Endothelial cell of umbilical vein (primary cell): Measurements from ENCODE around the gene CASP9. TPM values are rescaled to one million over a fixed set of nuclear protein-coding genes. Genes with fewer than 3 reads are reported as not detected.

Experiments
- BruUV-seq: library from RNA; stranded (reverse); fragments of 400-500 nt; replicated peaks from 2 replicates; lab custom pipeline; 2021; lab: Mats Ljungman, UMichigan
- CTCF ChIA-PET: fragments of 300-600, 350-600 bp; sonication (Branson Sonifier 250); formaldehyde crosslinking; loops from one replicate; lab custom pipeline; 2021; ENCODE audit warnings: antibody characterized with exemption, inconsistent platforms; lab: Charles Lee
- POLR2A ChIA-PET: fragments of 300-600, 350-600 bp; sonication (Branson Sonifier 250); formaldehyde crosslinking; loops from one replicate; lab custom pipeline; 2021; ENCODE audit warnings: antibody characterized with exemption, inconsistent platforms; lab: Charles Lee
- DNase-seq: peaks from one replicate; pipeline ENCODE4 v3.0.0-alpha.2; 2011; ENCODE audit warnings: low read depth, low spot score
- FAIRE-seq: peaks from 2 replicates; lab custom pipeline; 2011; peaks lifted over from hg19 to GRCh38; lab: Jason Lieb, UNC
- H2AFZ ChIP-seq: 2 replicates; pipeline ENCODE4 v1.6.0; 2012; ENCODE audit warnings: low read depth, low read length, control low read depth, inconsistent platforms
- H3K27ac ChIP-seq: 2 replicates; pipeline ENCODE4 v1.5.1; 2011; ENCODE audit warnings: low read depth, mild to moderate bottlenecking, control low read depth, low read length, moderate library complexity; ENCODE audit not compliant: insufficient read depth
- H3K27me3 ChIP-seq, 2 experiments: 2 replicates each; pipeline versions ENCODE4 v1.6.0 to v1.6.1; 2011; ENCODE audit warnings: low read length in 2 of 2, mixed read lengths in 1 of 2; ENCODE audit not compliant: control insufficient read depth in 2 of 2, insufficient read depth in 2 of 2
- H3K36me3 ChIP-seq, 2 experiments: 2 replicates in 1 of 2; 3 replicates in 1 of 2; pipeline ENCODE4 v1.5.1; 2011; ENCODE audit warnings: low read length in 2 of 2, mild to moderate bottlenecking in 1 of 2, moderate library complexity in 1 of 2; ENCODE audit not compliant: control insufficient read depth in 2 of 2, insufficient read depth in 2 of 2; ENCODE audit errors: extremely low read depth in 1 of 2
- H3K4me1 ChIP-seq: 3 replicates; pipeline ENCODE4 v1.5.1; 2011; ENCODE audit warnings: mild to moderate bottlenecking, low read length; ENCODE audit not compliant: control insufficient read depth, insufficient read depth; ENCODE audit errors: extremely low read depth
- H3K4me2 ChIP-seq: 2 replicates; pipeline ENCODE4 v1.6.1; 2011; ENCODE audit warnings: low read length, control low read depth, mixed read lengths; ENCODE audit not compliant: insufficient read depth
- H3K4me3 ChIP-seq, 3 experiments: fragments of 200-600 bp in 1 of 3; sonication (generic), shearing (Covaris generic) in 1 of 3; replicated peaks in 1 of 3; 2 replicates each; pipeline ENCODE4 v1.5.1; 2011 to 2016; ENCODE audit warnings: control low read depth in 3 of 3, low read length in 3 of 3, mild to moderate bottlenecking in 2 of 3, inconsistent platforms in 1 of 3, low read depth in 1 of 3, moderate library complexity in 1 of 3; ENCODE audit not compliant: insufficient read depth in 1 of 3
- H3K79me2 ChIP-seq: 2 replicates; pipeline ENCODE4 v1.6.0; 2012; ENCODE audit warnings: low read length, inconsistent platforms; ENCODE audit not compliant: control insufficient read depth, insufficient read depth
- H3K9ac ChIP-seq: replicated peaks from 2 replicates; pipeline ENCODE3; 2011; ENCODE audit warnings: low read length, control low read depth; ENCODE audit not compliant: insufficient read depth; ENCODE audit errors: extremely low read depth
- H3K9me1 ChIP-seq: replicated peaks from 3 replicates; pipeline ENCODE4 v1.6.0; 2011; ENCODE audit warnings: mild to moderate bottlenecking, low read length; ENCODE audit not compliant: control insufficient read depth, insufficient read depth; ENCODE audit errors: extremely low read depth
- H3K9me3 ChIP-seq: replicated peaks from 2 replicates; pipeline ENCODE4 v1.5.1; 2012; ENCODE audit warnings: low read length, inconsistent platforms; ENCODE audit not compliant: control insufficient read depth, insufficient read depth
- H4K20me1 ChIP-seq: replicated peaks from 2 replicates; pipeline ENCODE3; 2011; ENCODE audit warnings: mild to moderate bottlenecking, low read length; ENCODE audit not compliant: control insufficient read depth, insufficient read depth; ENCODE audit errors: extremely low read depth
- EZH2 ChIP-seq: IDR thresholded peaks from 2 replicates; pipeline ENCODE4 v1.6.1; 2012; ENCODE audit warnings: borderline replicate concordance, low read depth, mild to moderate bottlenecking, moderate library complexity, low read length, inconsistent platforms; ENCODE audit not compliant: severe bottlenecking
- FOS ChIP-seq: IDR thresholded peaks from 2 replicates; pipeline ENCODE4 v1.6.1; 2011; ENCODE audit warnings: mild to moderate bottlenecking, low read length, moderate library complexity, borderline replicate concordance; ENCODE audit not compliant: insufficient read depth
- GATA2 ChIP-seq: IDR thresholded peaks from 2 replicates; pipeline ENCODE4 v1.7.0; 2011; ENCODE audit warnings: low read depth, mild to moderate bottlenecking, moderate library complexity, mixed read lengths, low read length; ENCODE audit not compliant: insufficient read length, insufficient read depth
- JUN ChIP-seq: IDR thresholded peaks from 2 replicates; pipeline ENCODE4 v1.6.1; 2011; ENCODE audit warnings: borderline replicate concordance, low read depth; ENCODE audit not compliant: insufficient read length, insufficient read depth
- MYC ChIP-seq: IDR thresholded peaks from one replicate; pipeline ENCODE4 v1.6.1; 2011; ENCODE audit warnings: mild to moderate bottlenecking, low read depth, low read length
- POLR2A ChIP-seq: IDR thresholded peaks from 2 replicates; pipeline ENCODE4 v1.6.1; 2012; ENCODE audit warnings: low read depth, mild to moderate bottlenecking, control low read depth, low read length
- POLR2AphosphoS5 ChIP-seq: IDR thresholded peaks from 2 replicates; pipeline ENCODE4 v1.6.1; 2012; ENCODE audit warnings: low read depth, mild to moderate bottlenecking, control low read depth, low read length, moderate library complexity; ENCODE audit not compliant: insufficient read depth
- dilution Hi-C: fragments of 300-500 bp; cut with MboI; formaldehyde crosslinking; loops from one replicate; pipeline ENCODE4 v1.15.0; 2019; ENCODE audit warnings: low sequenced_read_pairs; ENCODE audit not compliant: extremely low pct_ligation_motif_present
- intact Hi-C: fragments of 100-400 bp; cut with micrococcal nuclease; formaldehyde crosslinking; loops from one replicate; pipeline ENCODE4 v1.10.0; 2022
- polyA plus RNA-seq, 4 experiments: library from polyadenylated mRNA; depleted of rRNA in 3 of 4; stranded (reverse) in 3 of 4; unstranded in 1 of 4; fragments of >200 nt; gene quantifications; 2 replicates each; pipeline versions ENCODE4 v1.2.1 to v1.2.3, GENCODE V29; 2011 to 2012; ENCODE audit warnings: missing spikeins in 1 of 4
- total RNA-seq: library from RNA; stranded (reverse); gene quantifications from 2 replicates; pipeline ENCODE4 v1.2.3, GENCODE V29; 2021
- TF ChIP-seq, protein P1 (sequence below): IDR thresholded peaks from 2 replicates; pipeline ENCODE4 v1.6.1; 2011; ENCODE audit not compliant: insufficient read depth, insufficient read length
- TF ChIP-seq, protein P2 (sequence below), 2 donors: IDR thresholded peaks; 1 replicate in 1 of 2; 2 replicates in 1 of 2; pipeline ENCODE4 v1.5.1; 2011; ENCODE audit warnings: low read length in 2 of 2, mild to moderate bottlenecking in 2 of 2, moderate library complexity in 2 of 2, control low read depth in 1 of 2, inconsistent platforms in 1 of 2, low read depth in 1 of 2; ENCODE audit not compliant: insufficient read depth in 1 of 2; ENCODE audit errors: extremely low read depth in 1 of 2

The CASP9 gene
- total and polyA plus RNA-seq, 2 donors (not counting 3 experiments of a cell fraction or from before 2014, with no cell fraction given) = 10.5 to 14.1 TPM

DNA sequence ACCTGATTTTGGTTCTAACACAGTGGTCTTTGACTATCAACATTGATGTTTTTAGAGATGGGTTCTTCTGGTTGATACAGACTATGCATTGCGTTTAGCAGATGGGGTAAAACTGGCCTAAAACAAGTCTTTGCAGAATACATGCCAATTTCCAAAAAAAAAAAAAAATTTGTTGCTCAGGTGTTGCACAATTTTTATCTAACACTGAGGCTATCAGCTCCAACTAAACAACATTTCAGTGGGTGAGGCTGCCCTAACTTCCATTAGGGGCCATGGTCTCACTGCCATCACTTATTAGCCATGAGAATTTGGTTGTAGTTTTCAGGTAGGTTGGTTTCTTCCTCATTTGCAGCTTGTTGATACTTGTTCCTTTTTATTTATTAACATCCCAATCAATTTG is 46.8 kb upstream of the CASP9 start:
- FAIRE-seq (no peak), DNase-seq (no peak)
- ChIA-PET POLR2A (interaction anchor here (0.7 kb wide), 1 partner anchor 190 kb away, joined by 3 read pairs; no protein-coding TSS in a partner anchor), CTCF (interaction anchor here (1.0 to 1.9 kb wide), 2 partner anchors 11 to 171 kb away, joined by 3 to 6 read pairs; no protein-coding TSS in a partner anchor)
- H3K4me1 ChIP-seq = peaks cover 2% of the 10 kb centered on the region
- H3K36me3 ChIP-seq = peaks cover 9 to 21% of the 10 kb centered on the region in 2 experiments
- TF ChIP-seq EZH2 (no peak), GATA2 (no peak), POLR2AphosphoS5 (no peak), POLR2A (no peak), FOS (no peak), JUN (no peak), MYC (no peak)
- TF ChIP-seq, protein P1, sequence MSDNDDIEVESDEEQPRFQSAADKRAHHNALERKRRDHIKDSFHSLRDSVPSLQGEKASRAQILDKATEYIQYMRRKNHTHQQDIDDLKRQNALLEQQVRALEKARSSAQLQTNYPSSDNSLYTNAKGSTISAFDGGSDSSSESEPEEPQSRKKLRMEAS = no peak
- TF ChIP-seq, protein P2, sequence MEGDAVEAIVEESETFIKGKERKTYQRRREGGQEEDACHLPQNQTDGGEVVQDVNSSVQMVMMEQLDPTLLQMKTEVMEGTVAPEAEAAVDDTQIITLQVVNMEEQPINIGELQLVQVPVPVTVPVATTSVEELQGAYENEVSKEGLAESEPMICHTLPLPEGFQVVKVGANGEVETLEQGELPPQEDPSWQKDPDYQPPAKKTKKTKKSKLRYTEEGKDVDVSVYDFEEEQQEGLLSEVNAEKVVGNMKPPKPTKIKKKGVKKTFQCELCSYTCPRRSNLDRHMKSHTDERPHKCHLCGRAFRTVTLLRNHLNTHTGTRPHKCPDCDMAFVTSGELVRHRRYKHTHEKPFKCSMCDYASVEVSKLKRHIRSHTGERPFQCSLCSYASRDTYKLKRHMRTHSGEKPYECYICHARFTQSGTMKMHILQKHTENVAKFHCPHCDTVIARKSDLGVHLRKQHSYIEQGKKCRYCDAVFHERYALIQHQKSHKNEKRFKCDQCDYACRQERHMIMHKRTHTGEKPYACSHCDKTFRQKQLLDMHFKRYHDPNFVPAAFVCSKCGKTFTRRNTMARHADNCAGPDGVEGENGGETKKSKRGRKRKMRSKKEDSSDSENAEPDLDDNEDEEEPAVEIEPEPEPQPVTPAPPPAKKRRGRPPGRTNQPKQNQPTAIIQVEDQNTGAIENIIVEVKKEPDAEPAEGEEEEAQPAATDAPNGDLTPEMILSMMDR (IDR thresholded peaks at IDR 0.05; ENCODE audit: extremely low read depth in 1 of 2, insufficient read depth in 1 of 2, low read depth in 1 of 2, low read length in 2 of 2) = no peak
- H3K27ac ChIP-seq = no peak overlapping the region
- dilution Hi-C loops (no loop called here), intact Hi-C loops (no loop called here)
- H2AFZ ChIP-seq = no peak overlapping the region
- no peak overlapping the region for H3K9ac ChIP-seq
- no peaks in the 10 kb centered on the region for H3K79me2 ChIP-seq
- H3K9me3 ChIP-seq = no peaks in the 10 kb centered on the region
- H3K4me3 ChIP-seq = no peak overlapping the region
- no peaks in the 10 kb centered on the region for H3K27me3 ChIP-seq
- no peaks in the 10 kb centered on the region for H3K9me1 ChIP-seq
- no peak overlapping the region for H3K4me2 ChIP-seq
- no peaks in the 10 kb centered on the region for H4K20me1 ChIP-seq
- BruUV-seq = no TSS peak
